ENCODE data around the gene CDK12.

The CDK12 gene

DNA sequence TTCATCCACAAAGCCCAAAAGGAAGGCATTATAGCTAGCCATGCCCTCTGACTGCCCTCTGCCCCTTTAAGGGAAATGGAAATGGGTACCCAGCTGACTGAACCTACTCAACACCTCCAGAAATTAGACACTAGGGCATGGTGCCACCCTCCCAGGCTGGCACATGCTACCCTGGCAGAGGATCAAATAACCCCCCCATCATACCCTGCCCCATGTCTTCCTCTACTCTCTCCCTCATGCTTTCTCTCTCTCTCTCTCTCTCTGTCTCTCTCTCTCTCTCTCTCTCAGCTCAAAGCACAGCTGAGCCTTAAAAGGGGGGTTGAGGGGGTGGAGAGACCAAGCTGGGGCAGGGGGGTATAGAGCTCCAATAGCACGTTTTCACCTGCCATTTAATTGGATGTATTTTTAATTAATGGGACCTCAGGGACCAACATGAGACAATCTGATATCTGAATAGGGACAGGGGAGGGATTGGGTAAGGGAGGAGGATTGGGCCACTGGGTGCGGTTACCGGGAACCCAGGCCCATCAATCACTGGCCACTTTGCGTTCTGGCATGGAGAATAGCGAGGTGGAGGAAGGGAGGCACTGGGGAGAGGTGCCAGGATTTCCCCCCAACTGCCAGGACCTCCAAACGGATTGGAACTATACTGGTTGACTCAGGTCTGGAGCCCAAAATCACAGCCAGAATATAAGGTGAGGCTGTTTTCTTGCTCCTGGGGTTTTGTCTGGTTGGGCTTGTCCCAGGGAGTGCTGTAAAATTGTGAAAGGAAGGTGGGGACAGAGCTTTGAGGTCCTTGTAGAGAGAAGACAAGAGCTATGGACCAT is 88.7 kb downstream of the CDK12 start:
- no peak for FAIRE-seq

- FAIRE-seq, result no peak
Measured at GRCh38 chr17:39551879-39552278, 90.6 kb downstream of the CDK12 start.

- FAIRE-seq, result no peak
Measured at GRCh38 chr17:39553341-39553945, 92.2 kb downstream of the CDK12 start.

GRCh38 chr17:39555368-39555767 is 94.1 kb downstream of the CDK12 start:
- no peak for FAIRE-seq

DNA sequence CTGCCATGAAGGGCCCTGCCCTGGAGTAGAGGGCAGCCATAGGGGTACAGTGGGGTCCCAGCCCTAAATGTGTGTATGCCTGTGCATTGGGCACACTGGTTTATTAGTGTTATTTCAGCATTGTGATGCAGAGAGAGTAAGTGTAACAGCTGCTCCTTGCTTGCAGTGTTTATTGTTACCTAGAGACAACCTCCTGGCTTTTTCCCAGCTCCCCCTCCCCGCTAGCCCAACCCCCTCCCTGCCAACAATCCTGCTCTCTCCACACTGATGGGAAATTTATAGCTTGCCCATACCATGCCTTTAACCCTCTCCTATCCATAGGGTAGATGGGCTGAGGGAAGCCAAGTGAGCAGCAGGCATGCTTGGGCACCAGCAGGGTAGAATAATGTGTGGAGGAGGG is 95.1 kb downstream of the CDK12 start:
- FAIRE-seq, result no peak

DNA sequence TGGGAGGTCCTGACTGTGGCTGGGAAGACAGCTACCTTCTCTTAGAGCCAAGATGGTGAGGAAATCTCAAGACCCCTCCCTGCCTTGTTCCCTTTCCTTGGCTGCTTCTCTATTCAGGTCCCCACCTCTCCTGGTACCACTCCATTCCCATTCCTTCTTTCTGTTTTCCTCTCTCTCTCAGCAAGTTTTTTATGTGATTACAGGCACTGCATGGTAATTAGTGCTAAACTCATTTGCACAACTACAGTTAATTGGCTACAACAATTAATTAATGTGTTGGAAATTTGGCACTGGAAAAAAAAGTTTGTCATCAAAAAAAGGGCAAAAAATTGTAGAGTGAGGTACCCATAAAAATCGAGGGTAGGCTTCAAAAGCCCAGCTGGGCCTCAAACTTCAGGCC is 101.1 kb downstream of the CDK12 start:
- FAIRE-seq, result no peak

- no peak for FAIRE-seq
Measured at GRCh38 chr17:39562976-39563375, 101.7 kb downstream of the CDK12 start.

DNA sequence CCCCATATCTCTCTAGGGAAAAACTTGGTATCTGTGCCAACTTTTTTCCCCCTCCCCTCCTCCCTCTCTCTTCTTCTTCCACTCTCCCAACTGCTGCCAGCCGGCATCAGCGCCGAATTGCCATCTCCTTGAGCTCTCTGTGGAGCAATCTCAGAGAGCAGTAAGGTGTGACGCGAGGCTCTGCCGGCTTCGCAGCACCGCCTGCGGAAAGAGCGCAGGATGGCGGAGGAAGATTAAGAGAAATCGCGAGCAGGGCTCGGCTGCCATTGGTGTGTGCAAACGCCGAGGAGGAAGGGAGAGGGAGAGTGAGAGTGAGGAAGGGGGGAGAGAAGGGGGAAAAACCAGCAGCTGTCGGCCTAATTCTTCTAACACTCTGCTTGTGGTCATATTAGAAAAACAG is 102.2 kb downstream of the CDK12 start:
- FAIRE-seq, result no peak

GRCh38 chr17:39564211-39564848 is 103.0 kb downstream of the CDK12 start:
- FAIRE-seq, result no peak

DNA sequence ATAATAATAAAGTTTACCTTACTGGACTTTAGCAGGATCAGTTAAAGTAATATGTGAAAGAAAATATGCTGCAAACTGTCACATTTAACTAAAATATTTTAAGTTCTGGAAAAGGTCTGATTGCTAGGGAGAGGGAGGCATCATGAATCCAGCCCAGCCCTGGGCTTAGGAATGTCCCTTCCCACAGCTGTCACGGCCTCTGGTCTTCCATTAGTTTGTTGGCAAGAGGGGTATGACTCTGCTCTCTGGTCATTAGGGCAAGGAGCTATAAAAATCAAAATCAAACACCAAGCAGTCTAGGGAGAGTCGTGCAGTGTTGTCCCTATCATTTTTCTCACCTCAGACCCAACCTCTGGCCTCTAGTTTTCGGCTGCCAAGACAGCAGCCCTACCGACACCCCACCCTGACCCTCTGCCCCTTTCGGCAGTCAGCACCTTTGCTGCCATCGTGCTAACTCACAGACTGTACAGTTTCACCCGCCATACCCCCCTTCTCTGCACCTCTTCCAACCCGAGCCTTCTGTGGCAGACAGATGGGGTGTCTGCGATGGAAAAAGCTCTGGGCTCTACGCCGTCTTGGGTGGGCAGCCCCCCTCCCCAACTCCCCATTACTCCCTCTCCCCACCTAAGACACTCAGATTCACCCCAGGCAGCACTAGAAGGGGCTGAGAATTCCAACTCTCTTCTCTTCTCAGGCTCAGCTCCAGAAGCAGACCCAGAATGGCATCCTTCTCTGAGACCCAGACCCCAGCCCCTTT is 105.0 kb downstream of the CDK12 start:
- no peak for FAIRE-seq

DNA sequence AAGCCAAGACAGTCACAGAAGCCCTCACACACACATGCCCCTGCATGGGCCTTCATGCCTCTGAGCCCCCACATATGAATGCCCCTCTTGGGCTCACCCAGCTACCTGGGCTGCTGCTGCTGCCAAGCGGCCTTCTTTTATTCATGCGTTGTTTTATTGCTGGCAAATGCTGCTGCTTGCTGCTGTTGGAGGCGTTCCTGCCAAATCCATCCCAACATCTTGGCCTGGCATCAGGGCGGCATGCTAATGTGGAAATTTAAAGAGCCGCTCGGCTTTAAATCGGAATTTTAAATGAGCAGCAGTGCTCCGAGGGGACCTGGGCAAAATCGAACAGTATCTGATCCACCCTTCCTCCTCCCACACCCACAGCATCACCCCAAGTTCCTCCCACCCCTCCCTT is 107.4 kb downstream of the CDK12 start:
- no peak for FAIRE-seq

GRCh38 chr17:39569126-39569525 is 107.8 kb downstream of the CDK12 start:
- FAIRE-seq, result no peak

DNA sequence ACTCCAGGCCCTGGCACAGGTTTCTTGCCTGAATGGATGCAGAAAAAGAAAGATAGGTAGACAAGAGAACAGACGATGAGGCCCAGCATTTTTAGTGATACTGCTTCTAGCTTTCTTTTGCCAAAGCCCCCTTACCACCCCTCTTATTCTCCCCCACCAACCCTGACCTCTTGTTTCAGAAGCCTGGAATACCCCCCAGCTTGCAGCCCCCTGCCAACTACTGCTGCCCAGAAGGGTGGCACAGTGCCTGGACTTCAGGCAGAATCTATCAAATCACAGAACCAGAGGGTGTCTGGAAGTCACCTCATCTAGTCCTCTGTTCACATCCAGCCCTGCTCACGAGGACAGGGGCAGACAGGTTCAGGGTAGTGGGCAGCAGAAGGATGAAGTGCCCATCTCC is 110.8 kb downstream of the CDK12 start:
- FAIRE-seq, result no peak

- no peak for FAIRE-seq
Measured at GRCh38 chr17:39573447-39574298, 112.4 kb downstream of the CDK12 start.

DNA sequence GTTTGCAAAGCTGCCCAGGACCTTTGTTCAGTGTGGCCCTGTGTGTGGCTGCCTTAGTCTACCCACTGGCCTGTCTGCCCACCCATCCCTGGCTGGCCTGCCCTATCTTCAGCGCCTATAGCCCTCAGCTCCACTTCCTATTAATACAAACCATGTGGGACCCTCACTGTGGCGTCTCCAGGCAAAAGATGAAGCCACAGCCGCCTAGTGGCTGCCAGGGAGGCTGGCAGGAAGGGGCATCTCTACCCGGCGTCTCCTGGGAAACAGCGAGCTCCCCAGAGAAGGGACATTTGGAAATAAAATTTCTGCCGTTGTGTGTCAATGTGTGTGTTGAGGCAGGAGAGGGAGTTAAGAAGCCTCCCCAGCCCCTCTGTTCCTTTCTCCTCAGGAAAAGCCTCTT is 114.9 kb downstream of the CDK12 start:
- FAIRE-seq, result no peak

- FAIRE-seq, result no peak
Measured at GRCh38 chr17:39578272-39578671, 117.0 kb downstream of the CDK12 start.

- no peak for FAIRE-seq
Measured at GRCh38 chr17:39579318-39580081, 118.2 kb downstream of the CDK12 start.

DNA sequence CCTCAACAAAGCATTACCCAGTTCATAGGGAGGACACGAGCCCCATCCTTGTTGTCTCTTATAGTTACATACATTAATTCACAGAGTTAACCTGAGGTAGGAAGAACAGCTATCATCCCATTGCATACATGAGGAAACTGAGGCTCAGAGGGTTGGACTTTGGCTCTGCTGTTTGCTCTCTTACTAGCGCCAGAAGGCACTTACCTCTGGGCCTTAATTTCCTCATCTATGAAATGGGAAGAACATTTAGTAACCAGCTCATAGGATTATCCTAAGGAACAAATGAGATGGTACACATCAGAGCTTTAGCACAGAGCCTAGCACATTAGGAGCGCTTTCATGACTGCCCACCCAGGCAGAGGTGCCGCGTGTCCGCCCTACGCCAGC is 118.8 kb downstream of the CDK12 start:
- FAIRE-seq, result no peak

DNA sequence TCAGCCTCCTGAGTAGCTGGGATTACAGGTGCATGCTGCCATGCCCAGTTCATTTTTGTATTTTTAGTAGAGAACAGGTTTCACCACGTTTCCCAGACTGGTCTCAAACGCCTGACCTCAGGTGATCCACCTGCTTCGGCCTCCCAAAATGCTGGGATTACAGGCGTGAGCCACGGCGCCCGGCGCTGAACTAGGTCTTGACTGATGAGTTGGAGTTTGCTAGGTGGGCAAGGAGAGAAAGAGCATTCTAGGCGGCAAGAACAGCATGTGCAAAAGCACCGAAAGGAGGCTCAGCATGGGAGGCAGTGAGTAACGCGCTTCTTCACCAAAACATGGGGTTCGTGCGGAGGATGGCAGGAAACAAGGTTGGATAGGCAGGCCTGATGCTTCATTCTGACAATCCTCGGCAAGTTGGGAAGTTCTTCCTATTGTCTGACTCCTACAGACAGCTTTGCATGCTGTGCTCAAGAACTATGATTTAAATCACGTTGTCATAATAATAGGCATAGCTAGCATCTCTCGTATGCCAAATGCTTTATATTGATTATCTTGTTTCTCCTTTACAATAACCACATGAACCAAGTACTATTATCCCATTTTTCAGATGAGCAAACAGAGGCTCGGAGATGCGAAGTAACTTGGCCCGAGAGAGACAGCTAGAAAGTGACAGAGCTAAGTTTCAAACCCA is 119.9 kb downstream of the CDK12 start:
- FAIRE-seq, result no peak

DNA sequence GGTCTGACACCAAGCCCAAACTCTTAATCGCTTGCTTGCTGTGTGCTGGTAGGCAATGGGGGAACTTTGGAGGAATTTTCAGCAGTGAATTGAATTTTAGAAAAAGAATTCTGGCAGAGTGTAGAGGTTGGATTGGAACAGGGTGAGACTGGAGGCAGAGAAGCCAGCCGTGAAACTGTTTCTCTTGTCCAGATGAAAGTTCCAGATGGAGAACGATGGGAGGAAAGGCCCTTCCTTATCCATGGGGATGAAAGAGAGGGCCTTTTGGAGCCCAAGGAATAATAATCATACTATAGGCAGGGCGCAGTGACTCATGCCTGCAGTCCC is 120.4 kb downstream of the CDK12 start:
- no peak for FAIRE-seq

GRCh38 chr17:39582658-39583057 is 121.4 kb downstream of the CDK12 start:
- no peak for FAIRE-seq

All from endometrium (tissue), 2 donors.